Activated CD8-positive, alpha-beta memory T cell treated with anti-CD3 and anti-CD28 coated beads for 24 hours (primary cell): ENCODE results near the gene PTGDS.

Experiments
- DNase-seq: peaks from one replicate; pipeline ENCODE4 v3.0.0-alpha.2; 2020

PTGDS gene

GRCh38 chr9:137026828-137027227 is 49.5 kb downstream of the PTGDS start:
- DNase-seq, result no peak

GRCh38 chr9:137027369-137028262 is 50.3 kb downstream of the PTGDS start, which contains the start of gene ABCA2:
TSS of gene ABCA2 (minus strand) at chr9:137028237. CDS start at chr9:137028140, 97 bp downstream.
- DNase-seq, result peak; percentile 68

- peak; percentile 86 for DNase-seq
Observed at GRCh38 chr9:137028263-137029057, 51.2 kb downstream of the PTGDS start.

- DNase-seq, result peak; percentile 94
Observed at GRCh38 chr9:137029058-137029936, 52.0 kb downstream of the PTGDS start.

- DNase-seq, result no peak
Observed at GRCh38 chr9:137030006-137030405, 52.7 kb downstream of the PTGDS start.

- DNase-seq, result peak; percentile 83
Observed at GRCh38 chr9:137030538-137031527, 53.5 kb downstream of the PTGDS start.
